Body of pancreas (tissue), 4 donors: ENCODE results near the gene C3orf70. TPM values are rescaled to one million over a fixed set of nuclear protein-coding genes. Genes with fewer than 3 reads are reported as not detected.

Source experiments
- ATAC-seq: fragments of 150-250 bp; one replicate; pipeline ENCODE4 v1.9.1; 2016
- DNase-seq, 4 donors: peaks; one replicate each; pipeline ENCODE4 v3.0.0-alpha.2; 2019
- H3K27ac ChIP-seq, 4 donors: fragments of 200-600 bp; sonication (generic); 1 replicate in 3 of 4; 2 replicates in 1 of 4; pipeline versions ENCODE4 v1.5.1 to v1.6.1; 2016 to 2019; ENCODE audit warnings: mild to moderate bottlenecking in 1 of 4, mixed read lengths in 1 of 4, moderate library complexity in 1 of 4
- H3K27me3 ChIP-seq, 2 donors: fragments of 200-600 bp; sonication (generic); one replicate each; pipeline ENCODE4 v1.6.0; 2016; ENCODE audit warnings: mild to moderate bottlenecking in 1 of 2
- H3K36me3 ChIP-seq, 2 donors: fragments of 200-600 bp; sonication (generic); replicated peaks in 1 of 2; 2 replicates each; pipeline ENCODE4 v1.5.1; 2016; ENCODE audit warnings: low read depth in 2 of 2; ENCODE audit not compliant: insufficient read depth in 1 of 2
- H3K4me1 ChIP-seq: fragments of 200-600 bp; sonication (generic); one replicate; pipeline ENCODE4 v1.6.0; 2016
- H3K4me3 ChIP-seq, 2 donors: fragments of 200-600 bp; sonication (generic); 1 replicate in 1 of 2; 2 replicates in 1 of 2; pipeline ENCODE4 v1.5.1; 2016 to 2019
- H3K9me3 ChIP-seq, 3 donors: fragments of 200-600 bp; sonication (generic); 1 replicate in 2 of 3; 2 replicates in 1 of 3; pipeline ENCODE4 v1.5.1; 2016
- POLR2A ChIP-seq, 3 donors: fragments of 450-650 bp; IDR thresholded peaks; one replicate each; pipeline ENCODE4 v1.6.1; 2016; ENCODE audit warnings: antibody characterized with exemption in 3 of 3, mild to moderate bottlenecking in 2 of 3
- WGBS, 2 donors: methylation state at CpG; one replicate each; pipeline ENCODE4 v1.1.5; 2017; 5-methylcytosine and 5-hydroxymethylcytosine counted together
- intact Hi-C: fragments of 100-400 bp; cut with DNase I; formaldehyde crosslinking; loops from one replicate; pipeline ENCODE4 v1.15.1; 2023
- total RNA-seq, 2 donors: library from RNA; depleted of rRNA; stranded (reverse); fragments of >200 nt; gene quantifications; one replicate each; pipeline ENCODE4 v1.1.0, GENCODE V29; 2016
- TF ChIP-seq, protein P1 (sequence below), 7 experiments: fragments of 450-650 bp in 4 of 7; fragments of 200-600 bp in 3 of 7; sonication (generic) in 3 of 7; IDR thresholded peaks; one replicate each; pipeline ENCODE4 v1.5.1; 2016 to 2019; ENCODE audit warnings: antibody characterized with exemption in 7 of 7

The C3orf70 gene
- total RNA-seq, 2 donors from 2014 or later: 0.99 to 1.0 TPM

- 62% methylated on average over 2 of the region's 2 CpGs for WGBS, 2 donors
- no peak overlapping the region for H3K27ac ChIP-seq
- H3K4me1 ChIP-seq: no peaks in the 10 kb centered on the region
- no peaks in the 10 kb centered on the region for H3K27me3 ChIP-seq
- DNase-seq: no peak
- H3K4me3 ChIP-seq: no peak overlapping the region
- no peaks in the 10 kb centered on the region for H3K36me3 ChIP-seq
- no peak for ATAC-seq
- TF ChIP-seq, protein P1, sequence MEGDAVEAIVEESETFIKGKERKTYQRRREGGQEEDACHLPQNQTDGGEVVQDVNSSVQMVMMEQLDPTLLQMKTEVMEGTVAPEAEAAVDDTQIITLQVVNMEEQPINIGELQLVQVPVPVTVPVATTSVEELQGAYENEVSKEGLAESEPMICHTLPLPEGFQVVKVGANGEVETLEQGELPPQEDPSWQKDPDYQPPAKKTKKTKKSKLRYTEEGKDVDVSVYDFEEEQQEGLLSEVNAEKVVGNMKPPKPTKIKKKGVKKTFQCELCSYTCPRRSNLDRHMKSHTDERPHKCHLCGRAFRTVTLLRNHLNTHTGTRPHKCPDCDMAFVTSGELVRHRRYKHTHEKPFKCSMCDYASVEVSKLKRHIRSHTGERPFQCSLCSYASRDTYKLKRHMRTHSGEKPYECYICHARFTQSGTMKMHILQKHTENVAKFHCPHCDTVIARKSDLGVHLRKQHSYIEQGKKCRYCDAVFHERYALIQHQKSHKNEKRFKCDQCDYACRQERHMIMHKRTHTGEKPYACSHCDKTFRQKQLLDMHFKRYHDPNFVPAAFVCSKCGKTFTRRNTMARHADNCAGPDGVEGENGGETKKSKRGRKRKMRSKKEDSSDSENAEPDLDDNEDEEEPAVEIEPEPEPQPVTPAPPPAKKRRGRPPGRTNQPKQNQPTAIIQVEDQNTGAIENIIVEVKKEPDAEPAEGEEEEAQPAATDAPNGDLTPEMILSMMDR (IDR thresholded peaks at IDR 0.05): no peak
- no peak for TF ChIP-seq POLR2A (IDR thresholded peaks at IDR 0.05)
- no peaks in the 10 kb centered on the region for H3K9me3 ChIP-seq
- intact Hi-C loops: no loop called here
These were observed 63.5 kb downstream of the C3orf70 start for GRCh38 chr3:185089343-185089742.

GRCh38 chr3:185087419-185087818, 65.4 kb downstream of the C3orf70 start:
- Histone ChIP-seq H3K36me3 (no peaks in the 10 kb centered on the region), H3K4me3 (no peak overlapping the region), H3K9me3 (no peaks in the 10 kb centered on the region), H3K27ac (no peak overlapping the region), H3K4me1 (no peaks in the 10 kb centered on the region), H3K27me3 (no peaks in the 10 kb centered on the region)
- intact Hi-C loops: no loop called here
- WGBS, 2 donors: 66 to 73% methylated on average over 3 of the region's 3 CpGs
- ATAC-seq (no peak), DNase-seq (no peak)
- TF ChIP-seq, protein P1 (IDR thresholded peaks at IDR 0.05): no peak
- TF ChIP-seq POLR2A (IDR thresholded peaks at IDR 0.05): no peak

DNA sequence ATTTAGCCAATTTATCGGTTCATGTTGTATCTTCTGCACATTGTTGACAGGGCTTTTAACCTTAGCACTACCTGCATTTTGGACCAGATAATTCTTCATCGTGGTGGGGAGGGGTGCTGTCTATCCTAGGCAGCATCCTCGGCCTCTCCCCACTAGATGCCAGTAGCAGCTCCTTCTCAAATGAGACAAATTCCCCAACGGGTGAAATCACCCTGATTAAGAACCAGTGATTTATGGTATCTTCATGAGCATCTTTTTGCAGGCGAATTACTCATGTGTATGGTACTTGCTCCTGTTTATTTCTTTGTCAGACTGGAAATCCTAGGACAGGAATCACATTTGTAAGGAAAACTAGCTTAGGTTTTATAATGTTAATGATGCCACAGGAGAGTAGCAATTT, 68.0 kb downstream of the C3orf70 start:
- Histone ChIP-seq H3K27ac (no peak overlapping the region), H3K4me1 (no peaks in the 10 kb centered on the region), H3K9me3 (no peaks in the 10 kb centered on the region), H3K36me3 (no peaks in the 10 kb centered on the region), H3K27me3 (no peaks in the 10 kb centered on the region), H3K4me3 (no peak overlapping the region)
- WGBS, 2 donors: 50 to 56% methylated on average over 5 of the region's 5 CpGs
- DNase-seq (no peak), ATAC-seq (no peak)
- TF ChIP-seq, protein P1 (IDR thresholded peaks at IDR 0.05): no peak
- TF ChIP-seq POLR2A (IDR thresholded peaks at IDR 0.05): no peak
- intact Hi-C loops: no loop called here

DNA sequence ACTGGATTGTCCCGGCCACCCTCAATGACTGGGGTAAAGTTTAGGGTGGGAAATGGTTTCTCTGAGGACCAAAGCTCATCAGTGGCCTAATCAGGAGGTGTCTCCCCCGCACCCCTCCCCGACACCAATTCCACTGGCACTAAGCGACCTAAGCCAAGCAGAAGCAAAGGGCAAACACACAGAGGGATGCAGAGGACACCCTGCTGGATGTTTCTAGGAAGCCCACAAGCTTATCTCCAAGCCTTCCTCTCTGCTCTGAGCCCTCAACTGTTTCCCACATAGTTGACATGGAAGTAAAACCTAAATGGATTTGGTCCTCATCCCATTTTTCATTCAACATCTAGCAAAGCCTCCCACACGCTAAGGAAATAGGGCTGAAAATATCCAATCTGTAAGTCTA, 68.5 kb downstream of the C3orf70 start:
- intact Hi-C loops: no loop called here
- 80 to 85% methylated on average over 5 of the region's 5 CpGs for WGBS, 2 donors

GRCh38 chr3:185082829-185083228, 70.0 kb downstream of the C3orf70 start:
- Histone ChIP-seq H3K4me1 (no peaks in the 10 kb centered on the region), H3K36me3 (no peaks in the 10 kb centered on the region), H3K9me3 (no peaks in the 10 kb centered on the region), H3K27ac (no peak overlapping the region), H3K4me3 (no peak overlapping the region), H3K27me3 (no peaks in the 10 kb centered on the region)
- intact Hi-C loops: no loop called here
- DNase-seq (no peak), ATAC-seq (no peak)
- TF ChIP-seq, protein P1 (IDR thresholded peaks at IDR 0.05): no peak
- TF ChIP-seq POLR2A (IDR thresholded peaks at IDR 0.05): no peak
- WGBS, 2 donors: 65 to 70% methylated on average over 14 of the region's 14 CpGs

More for the DNA sequence above, 68.5 kb downstream of the C3orf70 start:
- no peak overlapping the region for H3K27ac ChIP-seq
- no peaks in the 10 kb centered on the region for H3K27me3 ChIP-seq
- no peak overlapping the region for H3K4me3 ChIP-seq
- ATAC-seq (no peak), DNase-seq (no peak)
- H3K36me3 ChIP-seq: no peaks in the 10 kb centered on the region
- H3K4me1 ChIP-seq: no peaks in the 10 kb centered on the region
- TF ChIP-seq POLR2A (IDR thresholded peaks at IDR 0.05): no peak
- TF ChIP-seq, protein P1 (IDR thresholded peaks at IDR 0.05): no peak
- no peaks in the 10 kb centered on the region for H3K9me3 ChIP-seq
